ENCODE results near the gene OR2F2.

Gene OR2F2

GRCh38 chr7:143914938-143915652 lies 19.9 kb upstream of the OR2F2 start:
- H3K4me1 ChIP-seq (ENCODE audit: control insufficient read depth, insufficient read depth, low read length), result peaks cover 11% of the 10 kb centered on the region
- no peak overlapping the region for H3K9ac ChIP-seq (ENCODE audit: low read length)
- no peak for DNase-seq (ENCODE audit: low read depth)
- no peaks in the 10 kb centered on the region for H3K36me3 ChIP-seq (ENCODE audit: control insufficient read depth, insufficient read depth, low read length, severe bottlenecking)
- H3K4me3 ChIP-seq (ENCODE audit: low read length), result no peak overlapping the region
- H3K9me3 ChIP-seq (ENCODE audit: control insufficient read depth, low read length), result no peaks in the 10 kb centered on the region
- no peaks in the 10 kb centered on the region for H3K27me3 ChIP-seq (replicated peaks; ENCODE audit: control insufficient read depth, insufficient read depth, low read length)

- H3K9ac ChIP-seq (ENCODE audit: low read length), result no peak overlapping the region
- no peak overlapping the region for H3K4me3 ChIP-seq (ENCODE audit: low read length)
- no peak for DNase-seq (ENCODE audit: low read depth)
- H3K4me1 ChIP-seq (ENCODE audit: control insufficient read depth, insufficient read depth, low read length), result no peaks in the 10 kb centered on the region
- no peaks in the 10 kb centered on the region for H3K9me3 ChIP-seq (ENCODE audit: control insufficient read depth, low read length)
- H3K27me3 ChIP-seq (replicated peaks; ENCODE audit: control insufficient read depth, insufficient read depth, low read length), result no peaks in the 10 kb centered on the region
- H3K36me3 ChIP-seq (ENCODE audit: control insufficient read depth, insufficient read depth, low read length, severe bottlenecking), result no peaks in the 10 kb centered on the region
These were observed 10.2 kb upstream of the OR2F2 start for GRCh38 chr7:143924851-143925250.

GRCh38 chr7:143929224-143929920 lies 5.7 kb upstream of the OR2F2 start:
- Histone ChIP-seq H3K36me3 (ENCODE audit: control insufficient read depth, insufficient read depth, low read length, severe bottlenecking) (no peaks in the 10 kb centered on the region), H3K4me1 (ENCODE audit: control insufficient read depth, insufficient read depth, low read length) (no peaks in the 10 kb centered on the region), H3K27me3 (replicated peaks; ENCODE audit: control insufficient read depth, insufficient read depth, low read length) (no peaks in the 10 kb centered on the region), H3K9ac (ENCODE audit: low read length) (no peak overlapping the region), H3K9me3 (ENCODE audit: control insufficient read depth, low read length) (no peaks in the 10 kb centered on the region), H3K4me3 (ENCODE audit: low read length) (no peak overlapping the region)
- DNase-seq (ENCODE audit: low read depth), result peak; percentile 44

- H3K36me3 ChIP-seq (ENCODE audit: control insufficient read depth, insufficient read depth, low read length, severe bottlenecking), result no peaks in the 10 kb centered on the region
- H3K27me3 ChIP-seq (replicated peaks; ENCODE audit: control insufficient read depth, insufficient read depth, low read length), result no peaks in the 10 kb centered on the region
These were observed 3.3 kb upstream of the OR2F2 start for GRCh38 chr7:143931739-143932138.

GRCh38 chr7:143936087-143937009 lies 1.3 kb downstream of the OR2F2 start:
- peak; percentile 92 for DNase-seq (ENCODE audit: low read depth)
- H3K27me3 ChIP-seq (replicated peaks; ENCODE audit: control insufficient read depth, insufficient read depth, low read length), result no peaks in the 10 kb centered on the region
- H3K4me1 ChIP-seq (ENCODE audit: control insufficient read depth, insufficient read depth, low read length), result peaks cover 5% of the 10 kb centered on the region
- H3K9ac ChIP-seq (ENCODE audit: low read length), result no peak overlapping the region
- no peaks in the 10 kb centered on the region for H3K9me3 ChIP-seq (ENCODE audit: control insufficient read depth, low read length)
- no peaks in the 10 kb centered on the region for H3K36me3 ChIP-seq (ENCODE audit: control insufficient read depth, insufficient read depth, low read length, severe bottlenecking)
- no peak overlapping the region for H3K4me3 ChIP-seq (ENCODE audit: low read length)

More at GRCh38 chr7:143931739-143932138, 3.3 kb upstream of the OR2F2 start:
- H3K9me3 ChIP-seq (ENCODE audit: control insufficient read depth, low read length), result no peaks in the 10 kb centered on the region
- H3K4me3 ChIP-seq (ENCODE audit: low read length), result no peak overlapping the region
- DNase-seq (ENCODE audit: low read depth), result peak; percentile 65
- no peak overlapping the region for H3K9ac ChIP-seq (ENCODE audit: low read length)
- peaks cover 5% of the 10 kb centered on the region for H3K4me1 ChIP-seq (ENCODE audit: control insufficient read depth, insufficient read depth, low read length)

DNA sequence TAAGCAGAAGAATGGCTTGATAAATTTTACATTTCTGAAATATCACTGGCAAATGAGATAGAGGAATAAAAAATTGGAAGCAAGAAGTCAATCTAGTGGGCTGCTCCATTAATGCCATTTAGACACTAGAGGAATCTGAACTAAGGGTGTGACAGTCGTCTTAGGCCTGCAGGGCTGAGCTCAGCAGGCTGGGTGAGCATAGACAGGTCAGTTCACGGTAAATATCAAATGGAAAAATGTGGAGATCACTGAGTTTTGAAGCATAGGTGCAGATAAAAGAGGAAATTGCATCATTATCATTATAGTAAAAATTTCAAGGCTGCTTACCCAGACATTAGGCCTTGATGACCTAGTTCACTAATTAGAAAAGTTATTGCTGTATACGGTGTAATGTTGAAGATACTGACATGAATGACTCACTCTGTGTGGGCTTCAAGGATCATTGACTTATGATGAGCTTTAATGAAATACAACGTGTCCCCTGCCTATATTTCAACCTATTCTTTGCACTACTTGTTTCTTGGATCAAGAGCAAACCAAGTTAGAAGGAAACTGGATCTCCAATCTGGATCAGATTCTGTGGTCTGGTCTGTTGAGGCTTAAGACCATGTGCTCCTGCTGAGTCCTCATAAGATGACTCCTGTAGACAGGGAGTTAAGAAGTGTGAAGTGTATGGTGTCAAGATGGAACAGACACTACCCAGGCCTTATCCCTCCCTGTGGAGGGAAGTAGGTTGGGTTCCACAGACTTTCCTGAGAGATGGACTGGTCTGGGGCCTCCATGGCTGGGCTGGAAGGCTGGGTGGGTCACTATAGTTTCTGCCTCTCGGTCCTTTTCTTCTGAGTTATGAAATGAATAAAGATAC lies 3.6 kb downstream of the OR2F2 start:
- H3K9ac ChIP-seq (ENCODE audit: low read length), result no peak overlapping the region
- no peak overlapping the region for H3K4me3 ChIP-seq (ENCODE audit: low read length)
- no peak for DNase-seq (ENCODE audit: low read depth)
- H3K4me1 ChIP-seq (ENCODE audit: control insufficient read depth, insufficient read depth, low read length), result peaks cover 5% of the 10 kb centered on the region
- no peaks in the 10 kb centered on the region for H3K36me3 ChIP-seq (ENCODE audit: control insufficient read depth, insufficient read depth, low read length, severe bottlenecking)
- no peaks in the 10 kb centered on the region for H3K9me3 ChIP-seq (ENCODE audit: control insufficient read depth, low read length)
- no peaks in the 10 kb centered on the region for H3K27me3 ChIP-seq (replicated peaks; ENCODE audit: control insufficient read depth, insufficient read depth, low read length)

DNA sequence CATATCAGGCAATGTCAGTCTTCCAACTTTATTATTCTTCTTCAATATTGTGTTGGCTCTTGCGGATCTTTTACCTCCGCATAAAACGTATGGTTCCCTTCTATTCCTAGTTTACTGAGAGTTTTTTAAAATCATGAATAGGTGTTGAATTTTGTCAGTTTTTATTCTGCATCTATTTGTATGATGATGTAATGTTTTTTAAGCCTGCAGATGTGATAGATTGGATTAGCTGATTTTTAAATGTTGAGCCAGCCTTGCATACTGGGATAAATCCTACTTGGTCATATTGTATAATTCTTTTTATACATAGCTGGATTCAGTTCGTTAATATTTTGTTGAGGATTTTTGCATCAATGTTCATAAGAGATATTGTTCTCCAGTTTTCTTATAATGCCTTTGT lies 10.4 kb downstream of the OR2F2 start:
- no peaks in the 10 kb centered on the region for H3K27me3 ChIP-seq (replicated peaks; ENCODE audit: control insufficient read depth, insufficient read depth, low read length)
- H3K4me3 ChIP-seq (ENCODE audit: low read length), result no peak overlapping the region
- H3K9me3 ChIP-seq (ENCODE audit: control insufficient read depth, low read length), result peaks cover 12% of the 10 kb centered on the region

GRCh38 chr7:143947111-143947510 lies 12.1 kb downstream of the OR2F2 start:
- Histone ChIP-seq H3K4me3 (ENCODE audit: low read length) (no peak overlapping the region), H3K36me3 (ENCODE audit: control insufficient read depth, insufficient read depth, low read length, severe bottlenecking) (no peaks in the 10 kb centered on the region), H3K9ac (ENCODE audit: low read length) (no peak overlapping the region), H3K27me3 (replicated peaks; ENCODE audit: control insufficient read depth, insufficient read depth, low read length) (no peaks in the 10 kb centered on the region), H3K9me3 (ENCODE audit: control insufficient read depth, low read length) (peaks cover 12% of the 10 kb centered on the region), H3K4me1 (ENCODE audit: control insufficient read depth, insufficient read depth, low read length) (no peaks in the 10 kb centered on the region)
- no peak for DNase-seq (ENCODE audit: low read depth)

More for the DNA sequence above, 10.4 kb downstream of the OR2F2 start:
- DNase-seq (ENCODE audit: low read depth), result no peak
- Histone ChIP-seq H3K36me3 (ENCODE audit: control insufficient read depth, insufficient read depth, low read length, severe bottlenecking) (no peaks in the 10 kb centered on the region), H3K9ac (ENCODE audit: low read length) (no peak overlapping the region), H3K4me1 (ENCODE audit: control insufficient read depth, insufficient read depth, low read length) (no peaks in the 10 kb centered on the region)

DNA sequence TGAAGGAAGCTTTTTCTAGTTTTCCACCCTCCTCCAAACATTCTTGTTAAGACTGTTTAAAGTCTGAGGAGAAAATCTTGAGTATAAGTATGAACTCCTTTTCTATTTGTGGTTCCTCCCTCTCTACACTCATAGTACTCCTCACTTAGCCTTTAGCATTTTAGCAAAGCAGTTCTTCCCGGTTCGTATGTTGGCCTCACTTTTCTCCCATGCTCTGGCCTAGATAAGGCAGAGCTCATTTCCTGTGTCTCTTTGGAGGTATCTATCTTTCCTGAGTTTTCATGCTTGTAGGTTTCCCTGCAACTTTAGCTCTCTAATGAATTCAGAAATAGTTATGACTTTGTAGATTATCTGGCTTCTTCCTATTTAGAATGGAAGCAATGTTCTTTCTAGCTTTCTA lies 13.7 kb downstream of the OR2F2 start:
- DNase-seq (ENCODE audit: low read depth), result no peak
- H3K36me3 ChIP-seq (ENCODE audit: control insufficient read depth, insufficient read depth, low read length, severe bottlenecking), result no peaks in the 10 kb centered on the region
- H3K9ac ChIP-seq (ENCODE audit: low read length), result no peak overlapping the region
- no peaks in the 10 kb centered on the region for H3K27me3 ChIP-seq (replicated peaks; ENCODE audit: control insufficient read depth, insufficient read depth, low read length)
- H3K4me1 ChIP-seq (ENCODE audit: control insufficient read depth, insufficient read depth, low read length), result no peaks in the 10 kb centered on the region
- H3K9me3 ChIP-seq (ENCODE audit: control insufficient read depth, low read length), result peaks cover 12% of the 10 kb centered on the region
- H3K4me3 ChIP-seq (ENCODE audit: low read length), result no peak overlapping the region

- Histone ChIP-seq H3K36me3 (ENCODE audit: control insufficient read depth, insufficient read depth, low read length, severe bottlenecking) (no peaks in the 10 kb centered on the region), H3K4me1 (ENCODE audit: control insufficient read depth, insufficient read depth, low read length) (no peaks in the 10 kb centered on the region), H3K9me3 (ENCODE audit: control insufficient read depth, low read length) (no peaks in the 10 kb centered on the region), H3K27me3 (replicated peaks; ENCODE audit: control insufficient read depth, insufficient read depth, low read length) (peaks cover 9% of the 10 kb centered on the region), H3K4me3 (ENCODE audit: low read length) (no peak overlapping the region), H3K9ac (ENCODE audit: low read length) (no peak overlapping the region)
- no peak for DNase-seq (ENCODE audit: low read depth)
These were observed 18.4 kb downstream of the OR2F2 start for GRCh38 chr7:143953421-143953820.

Measured in adipocyte (in vitro differentiated cells).